GM19351 (cell line): Measurements from ENCODE around the gene MEGF11.

Experiments used
- ATAC-seq: cut with Tn5 transposase; IDR thresholded peaks from one replicate; pipeline ENCODE4 v1.9.1; 2021; ENCODE audit warnings: mild to moderate bottlenecking, moderate library complexity; ENCODE audit not compliant: unreplicated experiment

MEGF11 gene

GRCh38 chr15:66148187-66148586, 105.4 kb downstream of the MEGF11 start:
- no peak for ATAC-seq

GRCh38 chr15:66147440-66147839, 106.1 kb downstream of the MEGF11 start:
- ATAC-seq = no peak

GRCh38 chr15:66145726-66146182, 107.8 kb downstream of the MEGF11 start:
- no peak for ATAC-seq

- ATAC-seq = no peak
Observed at GRCh38 chr15:66144978-66145725, 108.4 kb downstream of the MEGF11 start.

- no peak for ATAC-seq
Observed at GRCh38 chr15:66142285-66142684, 111.3 kb downstream of the MEGF11 start.

- ATAC-seq = no peak
Observed at GRCh38 chr15:66139591-66140207, 113.9 kb downstream of the MEGF11 start.

GRCh38 chr15:66138892-66139590, 114.5 kb downstream of the MEGF11 start:
- ATAC-seq = no peak

GRCh38 chr15:66138096-66138783, 115.3 kb downstream of the MEGF11 start:
- no peak for ATAC-seq

GRCh38 chr15:66136948-66137347, 116.6 kb downstream of the MEGF11 start:
- ATAC-seq = no peak

GRCh38 chr15:66135664-66136063, 117.9 kb downstream of the MEGF11 start:
- no peak for ATAC-seq

- no peak for ATAC-seq
Observed at GRCh38 chr15:66134284-66134683, 119.3 kb downstream of the MEGF11 start.

GRCh38 chr15:66133247-66133885, 120.2 kb downstream of the MEGF11 start:
- ATAC-seq = no peak

- no peak for ATAC-seq
Observed at GRCh38 chr15:66132251-66132816, 121.2 kb downstream of the MEGF11 start.

- no peak for ATAC-seq
Observed at GRCh38 chr15:66131831-66132230, 121.7 kb downstream of the MEGF11 start.

GRCh38 chr15:66131200-66131599, 122.3 kb downstream of the MEGF11 start:
- no peak for ATAC-seq

GRCh38 chr15:66130496-66131034, 123.0 kb downstream of the MEGF11 start:
- no peak for ATAC-seq

GRCh38 chr15:66129586-66129985, 124.0 kb downstream of the MEGF11 start:
- ATAC-seq = no peak

GRCh38 chr15:66128116-66128680, 125.4 kb downstream of the MEGF11 start:
- ATAC-seq = no peak

- ATAC-seq = no peak
Observed at GRCh38 chr15:66126456-66126855, 127.1 kb downstream of the MEGF11 start.

GRCh38 chr15:66126031-66126441, 127.5 kb downstream of the MEGF11 start:
- no peak for ATAC-seq
